NOMO-1 treated with DMSO at 0.1 percent for 48 hours (cell line): ENCODE results near the gene TMEM263.
"Not testable (repeated sequence)": the region's sequence is repeated elsewhere in the genome, so short reads cannot be mapped to it uniquely, and the experiment has no call there.

ENCODE experiments used
- DNase-seq: peaks from one replicate; lab custom pipeline; 2025; ENCODE audit not compliant: unreplicated experiment; lab: John Stamatoyannopoulos, UW

Gene TMEM263

DNA sequence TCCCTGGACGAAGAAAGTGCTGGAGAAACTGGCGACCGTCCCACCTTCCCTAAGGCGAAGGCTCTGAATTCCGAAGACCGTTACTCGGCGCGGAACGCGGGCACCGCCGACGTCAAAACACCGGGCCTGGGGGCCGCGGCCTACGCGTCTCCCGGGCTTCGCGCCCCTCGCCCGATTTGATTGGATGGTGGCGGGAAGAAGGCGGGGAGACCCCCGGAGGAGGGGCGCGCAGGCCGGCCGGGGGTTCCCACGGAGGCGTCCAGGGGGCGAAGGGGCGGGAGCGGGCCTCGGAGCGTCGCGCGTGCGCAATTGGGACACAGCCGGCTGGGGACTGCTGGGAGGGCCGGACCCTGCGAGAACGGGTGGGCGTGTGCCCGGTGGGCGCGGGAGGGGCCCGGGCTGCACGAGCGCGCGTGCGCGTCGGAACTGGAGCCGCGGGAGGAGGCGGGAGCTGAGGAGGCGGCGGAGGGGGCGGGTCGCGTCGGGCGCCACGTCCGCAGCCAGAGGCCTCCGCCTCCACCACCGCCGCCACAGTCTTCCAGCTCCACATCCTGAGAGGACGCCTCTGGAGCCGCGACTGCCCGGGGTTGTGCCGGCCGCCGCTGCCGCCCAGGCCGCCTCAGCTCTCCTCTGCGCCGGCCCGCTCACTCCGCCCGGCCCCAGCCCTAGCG is at the start of gene TMEM263:
Gene TMEM263, plus strand, starts transcription at position 531 of the 671 bp plus-strand sequence. CDS start 11,210 bp downstream, outside the sequence.
- DNase-seq: peak; percentile 71

DNA sequence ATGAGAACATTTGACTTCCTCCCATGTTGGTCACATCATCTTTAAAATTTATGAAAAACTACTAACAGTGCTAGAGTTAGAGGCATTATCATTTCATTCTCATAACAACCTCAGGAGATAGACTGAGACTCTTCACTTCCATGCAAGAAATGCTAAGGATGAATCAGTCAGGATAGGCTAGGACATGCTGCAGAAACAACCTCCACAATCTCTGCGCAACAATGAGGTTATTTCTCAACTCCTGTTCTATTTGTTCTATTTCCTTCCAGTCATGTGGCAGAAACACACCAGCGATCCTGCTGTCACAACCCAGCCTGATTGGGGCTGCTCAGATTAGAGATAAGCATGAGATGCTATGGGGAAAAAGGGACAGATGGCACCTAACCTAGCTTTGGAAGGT is 49.0 kb upstream of the TMEM263 start:
- no peak for DNase-seq

DNA sequence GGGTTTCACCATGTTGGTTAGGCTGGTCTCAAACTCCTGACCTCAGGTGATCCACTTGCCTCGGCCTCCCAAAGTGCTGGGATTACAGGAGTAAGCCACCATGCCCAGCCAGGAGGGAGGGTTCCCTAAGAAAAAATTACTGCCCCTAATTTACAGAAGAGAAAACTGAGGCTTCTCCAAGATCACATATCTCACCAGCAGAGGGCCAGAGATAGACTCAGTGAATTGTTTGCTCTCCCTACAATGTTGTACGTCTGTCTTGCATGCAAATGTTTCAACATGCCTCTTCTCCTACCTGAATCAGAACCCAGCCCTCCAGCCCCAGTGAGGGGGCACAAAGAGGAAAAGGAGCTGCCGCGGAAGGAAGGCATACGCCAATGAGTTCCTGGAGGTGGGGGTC is 48.3 kb upstream of the TMEM263 start:
- no peak for DNase-seq

DNA sequence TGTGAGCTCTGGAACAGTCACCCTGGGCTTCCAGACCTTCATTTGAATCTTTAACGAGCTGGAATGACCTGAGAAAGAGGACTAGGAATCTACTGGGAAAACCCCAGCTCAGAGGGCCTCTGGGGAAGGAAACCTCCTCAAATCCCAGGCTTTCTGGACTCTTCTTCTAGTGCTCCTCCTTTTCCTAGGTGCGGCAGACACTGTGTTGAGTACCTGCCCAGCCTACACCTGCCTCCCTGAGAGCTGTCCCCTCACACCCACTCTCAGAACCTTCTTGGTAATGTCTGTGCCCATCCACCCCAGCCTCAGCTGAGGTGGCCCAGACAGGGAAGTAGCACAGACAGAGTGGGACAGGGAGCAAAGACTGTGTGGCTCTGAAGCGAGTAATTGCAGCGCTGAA is 47.9 kb upstream of the TMEM263 start:
- no peak for DNase-seq

DNA sequence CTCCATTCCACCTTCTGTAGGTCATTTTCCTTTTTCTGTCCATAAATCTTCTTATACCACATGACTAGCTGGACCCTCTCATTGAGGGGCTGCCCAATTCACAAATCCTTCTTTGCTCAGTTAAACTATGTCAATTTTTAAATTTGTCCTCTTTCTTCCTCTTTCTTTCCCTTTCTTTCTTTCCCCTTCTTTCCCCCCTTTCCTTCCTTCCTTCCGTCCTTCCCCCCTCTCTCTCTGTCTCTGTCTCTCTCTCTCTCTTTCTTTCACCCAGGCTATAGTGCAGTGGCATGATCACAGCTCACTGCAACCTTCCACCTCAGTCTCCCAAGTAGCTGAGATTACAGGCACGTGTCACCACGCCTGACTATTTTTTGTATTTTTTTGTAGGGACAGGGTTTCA is 47.1 kb upstream of the TMEM263 start:
- no peak for DNase-seq

DNA sequence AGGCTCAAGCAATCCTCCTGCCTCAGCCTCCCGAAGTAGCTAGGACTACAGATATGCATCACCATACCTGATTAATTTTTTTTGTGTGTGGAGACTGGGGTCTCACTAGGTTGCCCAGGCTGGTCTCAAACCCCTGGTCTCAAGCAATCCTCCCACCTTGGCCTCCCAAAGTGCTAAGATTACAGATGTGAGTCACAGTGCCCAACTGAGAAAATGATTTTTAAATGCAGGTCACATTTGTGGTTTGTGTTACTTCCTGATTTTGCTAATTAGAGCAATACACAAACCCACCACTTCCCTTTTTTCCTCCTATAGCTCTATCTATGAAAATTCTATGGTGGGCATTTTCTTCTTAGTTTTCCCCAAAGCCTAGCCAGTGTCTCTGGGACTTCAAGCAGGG is 45.5 kb upstream of the TMEM263 start:
- DNase-seq: peak; percentile 95

DNA sequence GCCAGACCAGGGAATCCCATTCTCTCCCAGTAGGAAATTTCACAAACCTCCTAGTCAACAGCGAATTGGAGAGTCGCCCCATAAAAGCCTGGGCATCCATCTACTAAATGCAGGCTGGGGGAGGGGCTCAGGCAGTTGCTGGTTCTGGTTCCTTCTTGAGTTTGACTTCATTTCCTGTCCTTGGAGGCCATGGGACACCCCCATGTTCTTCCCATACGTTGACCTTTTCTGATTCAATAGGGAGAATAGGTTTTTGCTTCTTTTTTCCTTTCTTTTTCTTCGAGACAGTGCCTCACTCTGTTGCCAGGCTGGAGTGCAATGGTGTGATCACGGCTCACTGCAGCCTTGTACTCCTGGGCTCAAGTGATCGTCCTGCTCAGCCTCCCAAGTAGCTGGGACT is 44.1 kb upstream of the TMEM263 start:
- no peak for DNase-seq

DNA sequence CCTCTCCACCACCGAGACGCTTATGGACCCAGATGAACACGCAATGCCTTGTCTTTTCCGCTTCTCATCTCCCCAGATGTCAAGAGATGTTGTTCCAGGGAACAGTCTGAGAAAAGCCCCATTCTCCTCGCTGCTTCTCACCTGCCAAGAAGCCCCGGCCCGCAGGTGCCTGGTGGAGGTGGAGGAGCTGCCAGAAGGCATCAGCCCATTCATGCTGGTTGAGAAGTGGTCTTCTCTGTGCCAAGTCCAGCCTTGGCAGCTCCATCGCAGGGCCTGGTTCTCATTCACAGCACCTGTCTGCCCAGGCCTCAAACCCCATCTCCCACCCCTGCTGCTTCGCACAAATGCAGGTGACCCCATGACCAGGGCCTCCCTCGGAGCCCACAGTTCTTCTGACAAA is 42.3 kb upstream of the TMEM263 start:
- no peak for DNase-seq

DNA sequence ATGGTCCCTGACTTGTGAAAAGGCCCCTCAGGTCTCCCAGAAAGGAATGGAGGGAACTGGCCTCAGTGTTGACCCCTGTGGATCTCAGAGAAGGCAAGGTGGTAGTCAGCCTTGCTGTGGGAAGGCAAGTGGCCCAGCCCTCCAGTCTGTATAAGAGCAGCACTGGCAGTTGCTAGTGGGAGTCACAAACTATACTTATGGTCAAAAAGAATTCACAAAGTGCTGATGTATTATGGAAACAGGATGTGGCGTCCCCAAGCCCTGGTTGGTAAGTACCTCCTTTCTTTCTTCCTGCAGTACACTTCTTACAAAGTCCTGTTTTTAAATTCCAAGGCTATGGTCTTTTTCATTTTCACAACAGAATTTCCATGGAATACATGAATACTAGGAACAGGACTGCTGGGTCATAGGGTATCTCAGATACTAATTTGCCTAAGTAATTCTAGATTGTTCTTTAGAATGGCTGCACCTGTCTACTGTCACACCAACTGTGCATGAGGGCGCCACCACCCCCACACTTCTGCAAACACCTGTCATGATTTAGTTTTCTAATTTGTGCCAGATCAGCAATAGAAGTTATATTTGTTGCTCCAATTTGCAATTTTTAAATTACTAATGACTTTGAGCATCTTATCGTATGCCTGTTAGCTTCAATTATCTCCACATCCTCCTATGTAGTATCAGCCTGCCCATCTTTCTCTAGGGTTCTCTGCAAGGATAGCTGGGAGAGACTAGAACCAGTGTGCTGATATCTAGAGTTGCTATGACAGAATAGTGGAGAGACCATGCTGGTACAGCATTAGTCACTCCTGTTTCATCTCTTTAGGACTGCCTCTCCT is 40.7 kb upstream of the TMEM263 start:
- peak; percentile 8 for DNase-seq

DNA sequence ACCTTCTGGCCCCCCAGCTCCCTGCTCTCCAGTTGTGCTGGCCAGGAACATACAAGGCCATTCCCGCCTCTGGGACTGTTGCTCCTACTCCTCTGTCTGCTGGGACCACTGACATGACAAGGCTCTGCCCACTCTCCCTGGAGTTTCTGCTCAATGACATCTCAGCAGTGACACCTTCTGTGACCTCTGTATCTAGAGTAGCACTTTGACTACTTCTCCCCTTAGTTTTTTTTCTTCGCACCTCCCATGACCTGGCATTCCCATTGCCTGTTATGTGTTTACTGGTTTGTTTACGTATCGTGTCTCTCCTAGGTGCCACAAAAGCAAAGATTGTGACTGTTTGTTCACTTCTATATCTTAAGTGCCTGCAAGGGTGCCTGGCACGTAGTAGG is 40.1 kb upstream of the TMEM263 start:
- DNase-seq: no peak

DNA sequence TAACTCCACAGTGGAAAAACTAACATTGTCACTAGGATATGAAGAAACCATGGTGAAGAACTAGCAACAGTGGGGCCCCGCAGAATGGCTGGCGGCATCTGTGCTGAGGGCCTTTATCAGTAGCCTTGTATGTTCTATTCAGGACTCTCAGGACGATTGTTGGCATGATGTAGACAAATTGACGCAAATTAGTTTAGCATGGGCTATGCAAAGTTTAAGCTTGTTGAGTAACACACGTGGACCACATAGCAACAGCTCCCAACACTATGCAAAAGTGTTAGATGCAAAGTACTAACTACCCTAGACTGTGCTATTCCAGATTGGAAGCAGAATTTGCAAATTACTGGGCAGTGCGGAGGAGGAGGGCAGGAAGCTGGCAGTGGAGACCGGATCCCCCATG is 38.2 kb upstream of the TMEM263 start:
- DNase-seq: no peak

DNA sequence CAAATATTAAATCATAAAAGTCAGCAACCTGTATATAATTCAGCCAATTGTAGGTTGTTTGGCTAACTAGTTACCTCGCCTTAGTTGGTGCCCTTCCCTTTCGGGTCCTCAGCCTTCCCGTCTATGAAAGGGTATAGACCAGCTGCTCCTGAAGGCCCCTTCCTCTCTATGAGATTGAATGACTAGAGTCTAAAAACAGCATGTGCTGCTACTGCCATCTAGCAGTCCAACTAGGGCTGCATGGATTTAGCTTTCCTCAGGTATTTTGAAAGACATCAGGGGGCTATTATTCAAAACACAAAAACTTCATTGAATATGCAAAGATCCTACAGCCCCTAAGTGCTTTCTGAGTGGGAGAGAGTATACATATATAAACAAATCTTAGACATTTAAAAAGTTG is 37.0 kb upstream of the TMEM263 start:
- peak; percentile 7 for DNase-seq

DNA sequence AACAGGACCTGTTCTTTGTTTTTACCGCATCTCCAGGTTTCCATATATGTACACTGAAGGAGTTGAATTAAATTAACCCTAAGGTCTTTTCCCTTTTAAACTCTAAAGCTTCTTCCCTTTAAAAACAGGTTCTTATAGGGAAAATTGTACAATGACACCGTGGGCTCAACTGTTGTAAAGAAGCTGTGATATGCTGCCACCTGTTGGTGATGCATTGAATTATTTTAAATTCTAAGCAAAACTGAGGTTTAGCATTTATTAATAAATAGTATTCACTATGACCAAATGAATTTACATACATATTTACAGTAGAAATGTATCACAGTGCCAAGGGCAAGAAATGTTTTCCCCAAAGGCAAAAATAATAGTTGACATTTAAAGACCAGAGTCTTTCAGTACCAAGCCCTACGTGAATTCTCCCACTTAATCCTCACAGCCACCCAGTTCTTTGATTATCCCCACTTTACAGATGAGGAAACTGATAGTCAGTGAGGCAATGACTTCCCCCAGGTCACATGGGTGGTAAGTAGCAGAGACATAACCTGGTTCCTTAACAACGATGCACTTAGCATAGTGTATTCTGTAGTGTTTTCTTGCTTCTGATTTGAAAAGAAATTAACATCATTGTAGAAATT is 35.7 kb upstream of the TMEM263 start:
- DNase-seq: peak; percentile 21

DNA sequence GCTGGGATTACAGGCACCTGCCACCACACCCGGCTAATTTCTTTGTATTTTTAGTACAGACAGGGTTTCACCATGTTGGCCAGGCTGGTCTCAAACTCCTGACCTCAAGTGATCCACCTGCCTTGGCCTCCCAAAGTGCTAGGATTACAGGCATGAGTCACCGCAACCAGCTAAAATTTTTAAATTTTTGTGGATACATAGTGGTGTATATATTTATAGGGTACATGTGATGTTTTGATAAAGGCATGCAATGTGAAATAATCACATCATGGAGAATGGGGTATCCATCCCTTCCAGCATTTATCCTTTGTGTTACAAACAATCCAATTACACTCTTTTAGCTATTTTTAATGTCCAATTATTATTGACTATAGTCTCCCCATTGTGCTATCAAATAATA is 33.7 kb upstream of the TMEM263 start:
- DNase-seq: not testable (repeated sequence)

DNA sequence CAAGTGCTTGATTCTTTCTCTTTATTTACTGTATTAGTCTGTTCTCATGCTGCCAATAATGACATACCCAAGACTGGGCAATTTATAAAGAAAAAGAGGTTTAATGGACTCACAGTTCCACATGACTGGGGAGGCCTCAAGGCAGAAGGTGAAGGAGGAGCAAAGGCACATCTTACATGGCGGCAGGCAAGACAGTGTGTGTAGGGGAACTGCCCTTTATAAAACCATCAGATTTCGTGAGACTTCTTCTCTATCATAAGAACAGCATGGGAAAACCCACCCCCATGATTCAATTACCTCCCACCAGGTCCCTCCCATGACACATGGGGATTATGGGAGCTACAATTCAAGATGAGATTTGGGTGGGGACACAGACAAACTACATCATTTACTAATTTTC is 32.1 kb upstream of the TMEM263 start:
- DNase-seq: not testable (repeated sequence)

DNA sequence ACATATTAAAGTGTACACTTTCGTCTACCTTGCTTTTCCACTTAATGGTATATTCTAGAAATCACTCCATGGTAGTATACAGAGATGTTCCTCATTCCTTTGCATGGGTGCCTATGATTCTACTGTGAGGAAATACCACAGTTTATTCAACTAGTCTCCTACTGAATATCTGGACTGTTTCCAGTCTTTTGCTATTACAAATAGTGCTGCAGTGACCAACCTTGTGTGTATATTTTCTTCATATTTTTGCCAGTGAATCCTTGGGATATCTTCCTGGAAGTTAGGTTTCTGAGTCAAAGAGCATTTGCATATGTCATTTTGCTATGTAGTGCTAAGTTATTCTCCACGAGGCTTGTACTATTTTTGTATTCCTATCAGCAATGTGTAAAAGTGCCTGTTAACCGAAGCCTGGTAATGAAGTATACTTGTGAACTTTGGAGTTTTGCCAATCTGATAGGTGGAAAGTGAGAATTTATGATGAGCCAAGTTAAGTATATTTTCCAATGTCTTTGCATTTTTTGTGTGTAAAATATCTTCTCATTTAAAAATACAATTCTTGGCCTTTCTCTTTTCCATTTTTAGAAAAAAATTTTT is 31.3 kb upstream of the TMEM263 start:
- no peak for DNase-seq

DNA sequence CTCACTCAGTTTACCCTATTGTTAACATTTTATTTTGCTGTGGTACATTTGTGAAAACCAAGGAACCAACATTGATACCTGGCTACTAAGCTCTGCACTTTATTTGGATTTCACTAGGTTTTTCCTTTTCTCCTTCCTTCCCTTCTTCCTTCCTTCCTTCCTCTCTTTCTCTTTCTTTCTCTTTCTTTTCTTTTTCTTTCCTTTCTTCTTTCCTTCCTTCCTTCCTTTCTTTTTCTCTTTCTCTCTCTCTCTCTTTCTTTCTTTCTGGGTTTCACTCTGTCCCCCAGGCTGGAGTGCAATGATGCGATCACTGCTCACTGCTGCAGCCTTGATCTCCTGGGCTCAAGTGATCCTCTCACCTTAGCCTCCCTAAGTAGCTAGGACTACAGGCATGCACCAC is 29.1 kb upstream of the TMEM263 start:
- DNase-seq: no peak

DNA sequence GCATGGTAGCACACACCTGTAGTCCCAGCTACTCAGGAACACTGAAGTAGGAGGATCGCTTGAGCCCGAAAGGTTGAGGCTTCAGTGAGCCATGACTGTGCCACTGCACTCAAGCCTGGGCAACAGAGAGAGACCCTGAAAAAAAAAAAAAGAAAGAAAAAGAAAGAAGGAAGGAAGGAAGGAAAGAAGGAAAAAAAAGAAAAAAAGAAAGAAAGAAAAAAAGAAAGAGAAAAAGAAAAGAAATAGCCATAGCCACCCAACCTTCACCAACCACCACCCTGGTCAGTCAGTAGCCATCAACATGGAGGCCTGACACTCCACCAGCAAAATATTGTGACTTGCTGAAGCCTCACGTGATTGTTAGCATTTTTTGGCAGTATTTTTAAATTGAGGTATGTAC is 21.4 kb upstream of the TMEM263 start:
- no peak for DNase-seq

DNA sequence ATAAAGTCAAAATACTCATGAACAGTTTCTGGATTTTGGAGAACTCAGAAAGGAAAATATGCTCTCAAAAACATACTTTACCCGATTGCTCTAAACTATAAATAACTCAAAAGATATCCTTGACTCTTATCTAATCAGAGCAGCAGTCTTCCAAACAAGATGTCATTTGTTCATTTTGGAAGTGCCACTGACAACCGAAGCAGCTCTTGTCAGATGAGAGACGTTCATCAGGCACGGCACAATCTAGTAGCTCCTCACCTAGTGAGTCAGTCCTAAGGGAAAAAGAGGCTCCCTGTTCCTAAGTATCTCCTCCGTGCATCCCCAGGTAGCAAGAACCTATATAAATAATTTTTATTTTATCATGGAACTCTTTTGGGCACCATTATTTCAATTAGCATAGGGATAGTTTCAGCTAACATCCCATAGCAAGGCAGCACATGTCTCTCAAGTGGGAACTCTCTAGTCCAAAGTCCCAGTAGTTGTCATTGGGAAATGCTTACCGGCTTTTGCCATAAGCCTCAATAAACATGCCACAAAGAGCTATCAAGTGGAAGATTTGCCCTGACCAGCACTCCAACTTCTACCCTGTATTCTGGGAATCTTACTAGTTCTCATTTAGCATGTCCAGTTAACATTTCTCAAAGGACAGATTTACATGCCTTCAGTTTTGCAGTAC is 14.1 kb upstream of the TMEM263 start:
- DNase-seq: no peak

DNA sequence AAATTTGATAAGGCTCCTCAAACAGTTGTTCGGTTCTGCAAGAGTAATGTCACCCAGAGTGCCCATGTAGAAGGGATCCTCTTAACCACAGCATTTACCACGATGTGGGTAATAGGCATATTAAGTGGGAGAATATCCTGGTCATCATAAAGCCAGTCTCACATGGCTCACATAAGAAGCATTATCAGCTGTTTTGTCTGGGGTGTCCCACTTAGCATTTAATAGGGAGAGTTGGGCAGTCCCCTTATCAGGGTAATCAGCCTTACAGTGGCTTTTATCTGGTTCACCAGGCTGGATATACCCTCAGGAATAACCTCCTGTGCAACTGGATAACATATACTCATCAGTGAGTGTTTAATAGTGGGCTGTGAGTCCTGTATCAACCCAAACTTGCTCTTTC is 12.9 kb upstream of the TMEM263 start:
- no peak for DNase-seq

DNA sequence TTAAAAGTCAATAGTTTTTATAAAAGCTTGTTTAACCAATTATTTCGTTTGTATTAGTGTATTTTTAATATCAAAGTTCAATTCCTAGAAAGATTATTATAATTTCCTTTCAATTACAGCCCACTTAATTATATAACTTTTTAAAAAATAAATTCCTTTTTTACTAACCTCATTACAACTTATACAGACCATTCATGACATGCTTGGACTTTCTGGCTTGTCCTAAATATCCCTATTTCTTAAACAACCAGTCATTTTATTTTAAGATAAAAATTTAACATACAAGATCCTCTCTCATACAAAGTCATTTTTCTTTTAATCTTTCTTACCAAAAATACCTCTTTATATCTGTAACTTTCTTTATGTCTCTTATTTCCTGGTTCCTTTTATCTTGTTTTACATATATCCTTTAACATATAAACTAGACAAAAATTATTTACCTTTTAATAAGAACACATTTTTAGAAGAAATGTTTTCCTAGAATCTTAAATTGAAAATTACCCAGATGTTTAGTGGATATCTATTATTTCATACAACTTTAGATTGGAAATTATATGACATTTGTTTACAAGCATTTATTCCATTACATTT is 10.4 kb upstream of the TMEM263 start:
- DNase-seq: no peak
